A549 treated with RU486 at 1 μM for 4 hours (cell line): ENCODE results near the gene MRPL38. TPM values are rescaled to one million over a fixed set of nuclear protein-coding genes. Genes with fewer than 3 reads are reported as not detected.

Source experiments
- total RNA-seq: library from RNA; stranded (reverse); fragments of 200-300 nt; extraction: Qiagen RNA extraction; gene quantifications from 5 replicates; pipeline ENCODE4 v1.2.3, GENCODE V29; 2022; ENCODE audit warnings: low read depth

MRPL38 gene
- total RNA-seq = 95.6 to 147 TPM (median 115 TPM) in 5 replicates

GRCh38 chr17:75904749-75905521, at the start of gene MRPL38:
MRPL38 (minus strand) TSS chr17:75904884; CDS start chr17:75904875, 9 bp downstream.

GRCh38 chr17:75940727-75941441, 36.2 kb upstream of the MRPL38 start, which contains the start of gene FBF1:
FBF1 (minus strand) TSS chr17:75941042; CDS start chr17:75938149, 2,893 bp downstream.

GRCh38 chr17:75896415-75897159, 8.1 kb downstream of the MRPL38 start, which contains the start of gene TRIM65:
TRIM65 (minus strand) TSS chr17:75896951; CDS start chr17:75896937, 14 bp downstream.

GRCh38 chr17:75878174-75878998, 26.3 kb downstream of the MRPL38 start, which contains the start of gene TRIM47:
TRIM47 (minus strand) TSS chr17:75878581; CDS start chr17:75878548, 33 bp downstream.

GRCh38 chr17:75855310-75856061, 49.2 kb downstream of the MRPL38 start, which contains the start of gene WBP2:
WBP2 (minus strand) TSS chr17:75855335; CDS start chr17:75855297, 38 bp downstream.

Other genes starting within 250 kb of the MRPL38 start
- 16.6 to 26.3 TPM (median 25.0 TPM) in 5 replicates for gene RECQL5, start 237.7 kb downstream of the MRPL38 start, total RNA-seq
- gene SAP30BP, start 237.5 kb downstream of the MRPL38 start, total RNA-seq = 103 to 124 TPM (median 110 TPM) in 5 replicates
- gene ITGB4, start 183.4 kb downstream of the MRPL38 start, total RNA-seq = 40.8 to 63.1 TPM (median 55.6 TPM) in 5 replicates
- gene GALK1, start 139.7 kb downstream of the MRPL38 start, total RNA-seq = 46.3 to 75.9 TPM (median 65.6 TPM) in 5 replicates
- 22.5 to 32.7 TPM (median 31.2 TPM) in 5 replicates for gene UNK, start 120.1 kb downstream of the MRPL38 start, total RNA-seq
- 3.5 to 4.4 TPM (median 3.9 TPM) in 5 replicates for gene UNC13D, start 60.5 kb downstream of the MRPL38 start, total RNA-seq
- gene WBP2, start 49.5 kb downstream of the MRPL38 start, total RNA-seq = 88.0 to 99.5 TPM (median 93.9 TPM) in 5 replicates
- 108 to 201 TPM (median 148 TPM) in 5 replicates for gene TRIM47, start 26.3 kb downstream of the MRPL38 start, total RNA-seq
- gene TRIM65, start 7.9 kb downstream of the MRPL38 start, total RNA-seq = 29.4 to 42.9 TPM (median 34.9 TPM) in 5 replicates
- 5.4 to 9.8 TPM (median 7.7 TPM) in 5 replicates for gene FBF1, start 36.2 kb upstream of the MRPL38 start, total RNA-seq
- gene ACOX1, start 74.3 kb upstream of the MRPL38 start, total RNA-seq = 14.9 to 20.3 TPM (median 16.5 TPM) in 5 replicates
- gene TEN1, start 74.4 kb upstream of the MRPL38 start, total RNA-seq = 20.8 to 26.6 TPM (median 24.1 TPM) in 5 replicates
- 3.7 to 5.7 TPM (median 4.5 TPM) in 5 replicates for gene CDK3, start 96.0 kb upstream of the MRPL38 start, total RNA-seq
- gene EVPL, start 122.4 kb upstream of the MRPL38 start, total RNA-seq = 11.3 to 17.7 TPM (median 16.7 TPM) in 5 replicates
- 80.0 to 91.6 TPM (median 81.8 TPM) in 5 replicates for gene SRP68, start 167.6 kb upstream of the MRPL38 start, total RNA-seq
- 0.87 to 1.8 TPM (median 1.4 TPM) in 5 replicates for gene GALR2, start 169.9 kb upstream of the MRPL38 start, total RNA-seq
- 0.07 to 0.51 TPM (median 0.27 TPM) in 5 replicates for gene ZACN, start 174.3 kb upstream of the MRPL38 start, total RNA-seq
- 52.2 to 67.3 TPM (median 65.2 TPM) in 5 replicates for gene EXOC7, start 198.9 kb upstream of the MRPL38 start, total RNA-seq
- 0.19 to 0.42 TPM (median 0.37 TPM) in 5 replicates for gene FOXJ1, start 236.4 kb upstream of the MRPL38 start, total RNA-seq